Motor neuron (in vitro differentiated cells): ENCODE results near the gene FDPS. TPM values are rescaled to one million over a fixed set of nuclear protein-coding genes. Genes with fewer than 3 reads are reported as not detected.

Experiments
- ATAC-seq, 8 experiments: fragments of 200-7000 bp; cut with Tn5 transposase; replicated peaks in 6 of 8; 2 replicates each; pipeline ENCODE4 v1.8.0; 2021; ENCODE audit warnings: mild to moderate bottlenecking in 8 of 8, moderate library complexity in 8 of 8
- H3K27ac ChIP-seq, 2 donors: fragments of 250-450 bp; sonication (Bioruptor Pico); 2 replicates each; pipeline ENCODE4 v1.9.0; 2021; ENCODE audit warnings: antibody characterized with exemption in 2 of 2, mild to moderate bottlenecking in 2 of 2, moderate library complexity in 1 of 2
- H3K4me1 ChIP-seq, 2 donors: fragments of 250-450 bp; sonication (Bioruptor Pico); replicated peaks in 1 of 2; 2 replicates each; pipeline ENCODE4 v1.6.1; 2021; ENCODE audit warnings: antibody characterized with exemption in 2 of 2, mild to moderate bottlenecking in 2 of 2, moderate library complexity in 1 of 2
- H3K4me3 ChIP-seq, 5 donors: fragments of 250-450 bp; sonication (Bioruptor Pico); 2 replicates each; pipeline ENCODE4 v1.9.0; 2021; ENCODE audit warnings: antibody characterized with exemption in 5 of 5, mild to moderate bottlenecking in 5 of 5, moderate library complexity in 4 of 5
- WGBS, 10 experiments: fragments of 450-650 bp; shearing (Covaris generic); methylation state at CpG; one replicate each; pipeline ENCODE4 v1.0.0; 2022; 5-methylcytosine and 5-hydroxymethylcytosine counted together
- in situ Hi-C, 9 experiments: fragments of 400-800 bp; cut with MboI; loops; one replicate each; pipeline ENCODE4 v1.15.0; 2021; ENCODE audit warnings: low sequenced_read_pairs in 9 of 9, low pct_unique_long_range_greater_than_20kb in 2 of 9; ENCODE audit not compliant: unreplicated experiment in 9 of 9
- total RNA-seq, 8 experiments: library from RNA; unstranded; fragments of 300-600 nt; gene quantifications; 2 replicates each; pipeline versions ENCODE4 v1.2.3 to v1.2.4, GENCODE V29; 2022

FDPS gene
- total RNA-seq = 100 to 1,000 TPM in 7 of 8 experiments, 10 to 100 TPM in 1; 93.5 to 448 (median 218) TPM

- WGBS, 10 experiments = 0 to 7% (median 0%) methylated on average over 1 to 44 of the region's 51 CpGs
- Histone ChIP-seq H3K27ac (peak within 1 kb of the TSS; percentile 84 to 89), H3K4me3 (peak within 1 kb of the TSS; percentile 66 to 94 (median 75)), H3K4me1 (peaks cover 16 to 21% of the 10 kb centered on the region in 2 donors)
- ATAC-seq = peak; percentile 94 to 98 (median 97)
- in situ Hi-C loops = no loop called here
Measured at GRCh38 chr1:155308493-155309422, at the start of gene FDPS. TSS of gene FDPS (plus strand) at chr1:155308866. CDS start at chr1:155309790, 924 bp downstream.

GRCh38 chr1:155260276-155260675 lies 48.4 kb upstream of the FDPS start:
- 83 to 100% (median 95%) methylated on average over 1 to 4 of the region's 5 CpGs; no CpG with 5 or more reads in 5 of the 10 experiments for WGBS, 10 experiments
- no peak for ATAC-seq
- H3K4me1 ChIP-seq = peaks cover 14 to 16% of the 10 kb centered on the region in 2 donors
- no peak overlapping the region for H3K27ac ChIP-seq
- in situ Hi-C loops = no loop called here
- H3K4me3 ChIP-seq = no peak overlapping the region

- peak in 2 of 8 experiments; percentile 8 to 10 for ATAC-seq
- WGBS, 10 experiments = 0 to 4% (median 0%) methylated on average over 1 to 9 of the region's 9 CpGs; no CpG with 5 or more reads in 2 of the 10 experiments
- Histone ChIP-seq H3K4me3 (peak overlapping the region; percentile 55 to 75 (median 67)), H3K4me1 (peaks cover 8 to 12% of the 10 kb centered on the region in 2 donors), H3K27ac (peak overlapping the region; percentile 71 to 75)
- in situ Hi-C loops = no loop called here
Measured at GRCh38 chr1:155261493-155261851, 47.2 kb upstream of the FDPS start.

- WGBS, 10 experiments = 0 to 3% (median 0%) methylated on average over 2 to 30 of the region's 47 CpGs; no CpG with 5 or more reads in 1 of the 10 experiments
- in situ Hi-C loops = no loop called here
- peak within 1 kb of the TSS; percentile 71 to 75 for H3K27ac ChIP-seq
- H3K4me1 ChIP-seq = peaks cover 8 to 12% of the 10 kb centered on the region in 2 donors
- H3K4me3 ChIP-seq = peak within 1 kb of the TSS; percentile 55 to 75 (median 67)
- ATAC-seq = peak; percentile 89 to 97 (median 95)
Measured at GRCh38 chr1:155261852-155262673, 46.6 kb upstream of the FDPS start, which contains the start of gene SCAMP3. TSS of gene SCAMP3 (minus strand) at chr1:155262360. CDS start at chr1:155262151, 209 bp downstream.

GRCh38 chr1:155263067-155263466 lies 45.6 kb upstream of the FDPS start:
- in situ Hi-C loops = no loop called here
- ATAC-seq = no peak
- Histone ChIP-seq H3K4me1 (peaks cover 8 to 12% of the 10 kb centered on the region in 2 donors), H3K4me3 (no peak overlapping the region), H3K27ac (no peak overlapping the region)
- WGBS, 10 experiments = 69 to 100% (median 96%) methylated on average over 1 to 9 of the region's 11 CpGs; no CpG with 5 or more reads in 4 of the 10 experiments

GRCh38 chr1:155266553-155266952 lies 42.1 kb upstream of the FDPS start:
- in situ Hi-C loops = no loop called here

GRCh38 chr1:155267373-155267772 lies 41.3 kb upstream of the FDPS start:
- 79 to 100% (median 100%) methylated on average over 1 to 2 of the region's 2 CpGs; no CpG with 5 or more reads in 1 of the 10 experiments for WGBS, 10 experiments
- in situ Hi-C loops = no loop called here
- ATAC-seq = no peak
- H3K27ac ChIP-seq = no peak overlapping the region
- peaks cover 10 to 12% of the 10 kb centered on the region in 2 donors for H3K4me1 ChIP-seq
- H3K4me3 ChIP-seq = no peak overlapping the region

More at GRCh38 chr1:155266553-155266952, 42.1 kb upstream of the FDPS start:
- 61 to 96% (median 86%) methylated on average over 2 to 6 of the region's 6 CpGs; no CpG with 5 or more reads in 2 of the 10 experiments for WGBS, 10 experiments
- no peak for ATAC-seq
- H3K4me3 ChIP-seq = no peak overlapping the region
- H3K27ac ChIP-seq = no peak overlapping the region
- peaks cover 5% of the 10 kb centered on the region in 2 donors for H3K4me1 ChIP-seq

GRCh38 chr1:155268630-155269029 lies 40.0 kb upstream of the FDPS start:
- ATAC-seq = no peak
- 90 to 100% (median 100%) methylated on average over 1 to 6 of the region's 21 CpGs; no CpG with 5 or more reads in 7 of the 10 experiments for WGBS, 10 experiments
- no peak overlapping the region for H3K27ac ChIP-seq
- H3K4me3 ChIP-seq = no peak overlapping the region
- peaks cover 8 to 10% of the 10 kb centered on the region in 2 donors for H3K4me1 ChIP-seq
- in situ Hi-C loops = no loop called here

- WGBS, 10 experiments = 84 to 100% (median 96%) methylated on average over 1 to 18 of the region's 21 CpGs; no CpG with 5 or more reads in 3 of the 10 experiments
- H3K4me1 ChIP-seq = peaks cover 12 to 14% of the 10 kb centered on the region in 2 donors
- no peak for ATAC-seq
- no peak overlapping the region for H3K4me3 ChIP-seq
- in situ Hi-C loops = no loop called here
- H3K27ac ChIP-seq = no peak overlapping the region
Measured at GRCh38 chr1:155269381-155269780, 39.3 kb upstream of the FDPS start.

- 0 to 18% (median 6%) methylated on average over 3 to 14 of the region's 44 CpGs; no CpG with 5 or more reads in 1 of the 10 experiments for WGBS, 10 experiments
- H3K4me1 ChIP-seq = peaks cover 12 to 14% of the 10 kb centered on the region in 2 donors
Measured at GRCh38 chr1:155272466-155273342, 36.0 kb upstream of the FDPS start.

GRCh38 chr1:155273343-155274245 lies 35.1 kb upstream of the FDPS start, which contains the start of gene CLK2:
TSS of gene CLK2 (minus strand) at chr1:155273504. CDS start at chr1:155270977, 2,527 bp downstream.
- Histone ChIP-seq H3K4me3 (peak within 1 kb of the TSS; percentile 81 to 93 (median 87)), H3K27ac (peak within 1 kb of the TSS; percentile 95 to 96), H3K4me1 (peaks cover 12 to 14% of the 10 kb centered on the region in 2 donors)
- in situ Hi-C loops = no loop called here
- ATAC-seq = peak; percentile 76 to 86 (median 78)
- 0 to 92% (median 27%) methylated on average over 1 to 22 of the region's 61 CpGs; no CpG with 5 or more reads in 2 of the 10 experiments for WGBS, 10 experiments

More at GRCh38 chr1:155272466-155273342, 36.0 kb upstream of the FDPS start:
- in situ Hi-C loops = no loop called here
- ATAC-seq = peak; percentile 18 to 57 (median 36)
- peak overlapping the region; percentile 81 to 93 (median 87) for H3K4me3 ChIP-seq
- peak overlapping the region; percentile 95 to 96 for H3K27ac ChIP-seq
